MCF 10A (cell line): Measurements from ENCODE around the gene TRAPPC12. TPM values are rescaled to one million over a fixed set of nuclear protein-coding genes. Genes with fewer than 3 reads are reported as not detected.

Source experiments
- BruUV-seq: library from RNA; stranded (reverse); fragments of 400-500 nt; replicated peaks from 2 replicates; lab custom pipeline; 2021; lab: Mats Ljungman, UMichigan
- CTCF ChIA-PET: fragments of 300-600 bp; sonication (Branson Sonifier 250); formaldehyde crosslinking; extraction: SDS; loops from one replicate; lab custom pipeline; 2021; ENCODE audit warnings: antibody characterized with exemption, inconsistent platforms; lab: Yijun Ruan, JAX
- POLR2A ChIA-PET: fragments of 300-600, 350-650 bp; sonication (Branson Sonifier 250); formaldehyde crosslinking; extraction: SDS; loops from one replicate; lab custom pipeline; 2020; ENCODE audit warnings: antibody characterized with exemption, inconsistent platforms; lab: Yijun Ruan, JAX
- DNase-seq: peaks from one replicate; pipeline ENCODE4 v3.0.0-alpha.2; 2018; ENCODE audit not compliant: unreplicated experiment
- H3K27ac Mint-ChIP-seq: one replicate; pipeline ENCODE4 v1.8.0; 2022; ENCODE audit warnings: mild to moderate bottlenecking, low read depth, mixed read lengths; ENCODE audit not compliant: unreplicated experiment
- H3K27me3 Mint-ChIP-seq: one replicate; pipeline ENCODE4 v1.8.0; 2022; ENCODE audit warnings: mixed read lengths; ENCODE audit not compliant: insufficient read depth, unreplicated experiment
- H3K36me3 Mint-ChIP-seq: one replicate; pipeline ENCODE4 v1.8.0; 2022; ENCODE audit warnings: mild to moderate bottlenecking, moderate library complexity, mixed read lengths; ENCODE audit not compliant: insufficient read depth, unreplicated experiment
- H3K4me1 Mint-ChIP-seq: one replicate; pipeline ENCODE4 v1.8.0; 2022; ENCODE audit warnings: mixed read lengths; ENCODE audit not compliant: insufficient read depth, unreplicated experiment
- H3K4me3 Mint-ChIP-seq: one replicate; pipeline ENCODE4 v1.8.0; 2022; ENCODE audit warnings: mild to moderate bottlenecking, moderate library complexity, mixed read lengths; ENCODE audit not compliant: unreplicated experiment
- H3K9me3 Mint-ChIP-seq: one replicate; pipeline ENCODE4 v1.8.0; 2022; ENCODE audit warnings: mixed read lengths; ENCODE audit not compliant: unreplicated experiment
- CTCF ChIP-seq: fragments of 200-600 bp; IDR thresholded peaks from one replicate; pipeline ENCODE4 v1.8.0; 2022; ENCODE audit warnings: antibody characterized with exemption, mild to moderate bottlenecking; ENCODE audit not compliant: unreplicated experiment
- intact Hi-C: fragments of 100-400 bp; cut with micrococcal nuclease; formaldehyde crosslinking; loops from 2 replicates; pipeline ENCODE4 v1.14.1; 2022
- total RNA-seq: library from RNA; stranded (reverse); gene quantifications from 2 replicates; pipeline ENCODE4 v1.2.3, GENCODE V29; 2022

TRAPPC12 gene
- total RNA-seq, 1 experiment from 2014 or later, result 84.4 TPM

GRCh38 chr2:3390041-3390440 is 10.5 kb downstream of the TRAPPC12 start:
- intact Hi-C loops, result no loop called here
- H3K27me3 Mint-ChIP-seq, result no peaks in the 10 kb centered on the region

GRCh38 chr2:3392216-3392615 is 12.7 kb downstream of the TRAPPC12 start:
- intact Hi-C loops, result no loop called here
- TF ChIP-seq CTCF, result no peak
- ChIA-PET POLR2A (no interaction called here), CTCF (interaction anchor here (0.5 to 1.5 kb wide), 2 partner anchors 32 to 197 kb away, joined by 3 to 5 read pairs; no protein-coding TSS in a partner anchor)
- H3K9me3 Mint-ChIP-seq, result peaks cover 9% of the 10 kb centered on the region
- peaks cover 56% of the 10 kb centered on the region for H3K36me3 Mint-ChIP-seq
- no peak overlapping the region for H3K4me3 Mint-ChIP-seq
- no peak overlapping the region for H3K27ac Mint-ChIP-seq
- H3K4me1 Mint-ChIP-seq, result no peaks in the 10 kb centered on the region
- no peak for DNase-seq
- H3K27me3 Mint-ChIP-seq, result no peaks in the 10 kb centered on the region
- BruUV-seq, result no TSS peak

More at GRCh38 chr2:3390041-3390440, 10.5 kb downstream of the TRAPPC12 start:
- POLR2A ChIA-PET, result no interaction called here
- Mint-ChIP-seq H3K4me1 (no peaks in the 10 kb centered on the region), H3K4me3 (no peak overlapping the region), H3K9me3 (no peaks in the 10 kb centered on the region), H3K27ac (peak overlapping the region; percentile 49), H3K36me3 (peaks cover 45% of the 10 kb centered on the region)
- TF ChIP-seq CTCF, result no peak
- BruUV-seq, result TSS peak; percentile 1
- no peak for DNase-seq
- CTCF ChIA-PET, result no interaction called here

GRCh38 chr2:3396920-3397559 is 17.5 kb downstream of the TRAPPC12 start:
- intact Hi-C loops, result no loop called here
- ChIA-PET CTCF (interaction anchor here (0.6 kb wide), 4 partner anchors 11 to 1655 kb away, joined by 3 read pairs; no protein-coding TSS in a partner anchor), POLR2A (interaction anchor here (0.7 to 1.4 kb wide), 5 partner anchors 12 to 58 kb away, joined by 3 to 8 read pairs (median 3); partner anchors contain the start of genes EIPR1 and TRAPPC12)
- H3K9me3 Mint-ChIP-seq, result peaks cover 9% of the 10 kb centered on the region
- peaks cover 50% of the 10 kb centered on the region for H3K36me3 Mint-ChIP-seq
- H3K27me3 Mint-ChIP-seq, result no peaks in the 10 kb centered on the region
- H3K4me3 Mint-ChIP-seq, result no peak overlapping the region
- no peaks in the 10 kb centered on the region for H3K4me1 Mint-ChIP-seq
- no TSS peak for BruUV-seq
- no peak for TF ChIP-seq CTCF
- no peak for DNase-seq
- no peak overlapping the region for H3K27ac Mint-ChIP-seq

- BruUV-seq, result no TSS peak
- no peak for TF ChIP-seq CTCF
- ChIA-PET CTCF (interaction anchor here (0.8 to 2.5 kb wide), 3 partner anchors 14 to 25 kb away, joined by 3 to 12 read pairs (median 4); no protein-coding TSS in a partner anchor), POLR2A (no interaction called here)
- DNase-seq, result no peak
- H3K27me3 Mint-ChIP-seq, result no peaks in the 10 kb centered on the region
- no peak overlapping the region for H3K27ac Mint-ChIP-seq
- H3K36me3 Mint-ChIP-seq, result peaks cover 54% of the 10 kb centered on the region
- H3K4me1 Mint-ChIP-seq, result no peaks in the 10 kb centered on the region
- no peak overlapping the region for H3K4me3 Mint-ChIP-seq
- intact Hi-C loops, result no loop called here
- H3K9me3 Mint-ChIP-seq, result peaks cover 9% of the 10 kb centered on the region
Observed at GRCh38 chr2:3398857-3399256, 19.4 kb downstream of the TRAPPC12 start.
